IMR-90 (cell line): ENCODE data around the gene SFR1.

Experiments used
- FOS ChIP-seq: fragments of 150-350 bp; IDR thresholded peaks from 2 replicates; pipeline ENCODE4 v1.6.1; 2016; ENCODE audit warnings: low read depth, low read length
- MAFK ChIP-seq: IDR thresholded peaks from 2 replicates; pipeline ENCODE4 v1.6.1; 2012; ENCODE audit warnings: low read depth, low read length, improper control_type of control experiment
- MXI1 ChIP-seq: IDR thresholded peaks from 2 replicates; pipeline ENCODE4 v1.6.1; 2012; ENCODE audit warnings: low read depth, mild to moderate bottlenecking, low read length, moderate library complexity, borderline replicate concordance
- POLR2A ChIP-seq: IDR thresholded peaks from 2 replicates; pipeline ENCODE4 v1.6.1; 2012; ENCODE audit warnings: mild to moderate bottlenecking, low read depth, low read length
- USF2 ChIP-seq: fragments of 150-350 bp; IDR thresholded peaks from 2 replicates; pipeline ENCODE4 v1.6.1; 2017; ENCODE audit warnings: mild to moderate bottlenecking, antibody characterized with exemption, low read length, low read depth
- TF ChIP-seq, protein P1 (sequence below): conservative IDR thresholded peaks from 2 replicates; pipeline ENCODE4 v1.5.1; 2012; ENCODE audit warnings: mild to moderate bottlenecking, low read depth, low read length, improper control_type of control experiment

DNA sequence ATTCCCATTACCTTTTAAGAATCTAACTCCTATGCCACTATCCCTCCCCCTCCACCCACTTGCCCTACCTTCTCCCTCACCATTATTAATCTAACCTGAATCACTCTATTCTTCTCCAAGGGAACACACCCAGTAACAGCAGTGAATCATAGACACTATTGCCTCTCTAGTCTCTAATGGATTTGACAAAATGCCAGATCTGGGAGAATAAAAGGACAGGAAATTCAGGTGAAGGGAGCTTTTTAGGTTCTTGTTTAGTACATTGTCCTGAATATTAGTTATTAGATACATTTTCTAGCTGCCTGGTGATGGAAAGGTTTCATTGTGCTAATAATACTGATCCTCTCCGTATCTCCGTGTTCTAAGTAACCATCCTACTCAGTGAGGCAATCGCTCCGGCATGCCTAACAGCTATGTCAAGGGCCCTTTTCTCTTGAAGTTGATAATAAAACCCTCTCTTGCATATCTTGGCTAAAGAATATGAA is 4.1 kb upstream of the SFR1 start:
- TF ChIP-seq, protein P1, sequence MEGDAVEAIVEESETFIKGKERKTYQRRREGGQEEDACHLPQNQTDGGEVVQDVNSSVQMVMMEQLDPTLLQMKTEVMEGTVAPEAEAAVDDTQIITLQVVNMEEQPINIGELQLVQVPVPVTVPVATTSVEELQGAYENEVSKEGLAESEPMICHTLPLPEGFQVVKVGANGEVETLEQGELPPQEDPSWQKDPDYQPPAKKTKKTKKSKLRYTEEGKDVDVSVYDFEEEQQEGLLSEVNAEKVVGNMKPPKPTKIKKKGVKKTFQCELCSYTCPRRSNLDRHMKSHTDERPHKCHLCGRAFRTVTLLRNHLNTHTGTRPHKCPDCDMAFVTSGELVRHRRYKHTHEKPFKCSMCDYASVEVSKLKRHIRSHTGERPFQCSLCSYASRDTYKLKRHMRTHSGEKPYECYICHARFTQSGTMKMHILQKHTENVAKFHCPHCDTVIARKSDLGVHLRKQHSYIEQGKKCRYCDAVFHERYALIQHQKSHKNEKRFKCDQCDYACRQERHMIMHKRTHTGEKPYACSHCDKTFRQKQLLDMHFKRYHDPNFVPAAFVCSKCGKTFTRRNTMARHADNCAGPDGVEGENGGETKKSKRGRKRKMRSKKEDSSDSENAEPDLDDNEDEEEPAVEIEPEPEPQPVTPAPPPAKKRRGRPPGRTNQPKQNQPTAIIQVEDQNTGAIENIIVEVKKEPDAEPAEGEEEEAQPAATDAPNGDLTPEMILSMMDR, result no peak
- TF ChIP-seq FOS, result no peak
- TF ChIP-seq USF2, result no peak
- no peak for TF ChIP-seq POLR2A
- no peak for TF ChIP-seq MAFK
- TF ChIP-seq MXI1, result no peak
